ENCODE results near the gene STK36. TPM values are rescaled to one million over a fixed set of nuclear protein-coding genes. Genes with fewer than 3 reads are reported as not detected.

The STK36 gene, protein sequence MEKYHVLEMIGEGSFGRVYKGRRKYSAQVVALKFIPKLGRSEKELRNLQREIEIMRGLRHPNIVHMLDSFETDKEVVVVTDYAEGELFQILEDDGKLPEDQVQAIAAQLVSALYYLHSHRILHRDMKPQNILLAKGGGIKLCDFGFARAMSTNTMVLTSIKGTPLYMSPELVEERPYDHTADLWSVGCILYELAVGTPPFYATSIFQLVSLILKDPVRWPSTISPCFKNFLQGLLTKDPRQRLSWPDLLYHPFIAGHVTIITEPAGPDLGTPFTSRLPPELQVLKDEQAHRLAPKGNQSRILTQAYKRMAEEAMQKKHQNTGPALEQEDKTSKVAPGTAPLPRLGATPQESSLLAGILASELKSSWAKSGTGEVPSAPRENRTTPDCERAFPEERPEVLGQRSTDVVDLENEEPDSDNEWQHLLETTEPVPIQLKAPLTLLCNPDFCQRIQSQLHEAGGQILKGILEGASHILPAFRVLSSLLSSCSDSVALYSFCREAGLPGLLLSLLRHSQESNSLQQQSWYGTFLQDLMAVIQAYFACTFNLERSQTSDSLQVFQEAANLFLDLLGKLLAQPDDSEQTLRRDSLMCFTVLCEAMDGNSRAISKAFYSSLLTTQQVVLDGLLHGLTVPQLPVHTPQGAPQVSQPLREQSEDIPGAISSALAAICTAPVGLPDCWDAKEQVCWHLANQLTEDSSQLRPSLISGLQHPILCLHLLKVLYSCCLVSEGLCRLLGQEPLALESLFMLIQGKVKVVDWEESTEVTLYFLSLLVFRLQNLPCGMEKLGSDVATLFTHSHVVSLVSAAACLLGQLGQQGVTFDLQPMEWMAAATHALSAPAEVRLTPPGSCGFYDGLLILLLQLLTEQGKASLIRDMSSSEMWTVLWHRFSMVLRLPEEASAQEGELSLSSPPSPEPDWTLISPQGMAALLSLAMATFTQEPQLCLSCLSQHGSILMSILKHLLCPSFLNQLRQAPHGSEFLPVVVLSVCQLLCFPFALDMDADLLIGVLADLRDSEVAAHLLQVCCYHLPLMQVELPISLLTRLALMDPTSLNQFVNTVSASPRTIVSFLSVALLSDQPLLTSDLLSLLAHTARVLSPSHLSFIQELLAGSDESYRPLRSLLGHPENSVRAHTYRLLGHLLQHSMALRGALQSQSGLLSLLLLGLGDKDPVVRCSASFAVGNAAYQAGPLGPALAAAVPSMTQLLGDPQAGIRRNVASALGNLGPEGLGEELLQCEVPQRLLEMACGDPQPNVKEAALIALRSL (N-terminal part only)
- 18.8 TPM for total RNA-seq
- 10 to 100 TPM; 21.5 to 32.3 (median 27.1) TPM for polyA plus RNA-seq (ENCODE audit: insufficient read depth in 1 of 8, insufficient read length in 8 of 8, low replicate concordance in 1 of 8)
- long read RNA-seq, donor 1: 0 reads
- long read RNA-seq, donor 2: 0 reads
- long read RNA-seq, donor 3, partial matches to known transcripts: 0 of 1 reads
- long read RNA-seq, donor 3, other reads (novel, unspliced or antisense): 0 of 1 reads
- long read RNA-seq, donor 4: 0 reads
- long read RNA-seq, donor 5, partial matches to known transcripts: 9 of 11 reads
- long read RNA-seq, donor 5, other reads (novel, unspliced or antisense): 0 of 11 reads
- long read RNA-seq, donor 6: 0 reads
- long read RNA-seq, donor 7, partial matches to known transcripts: 5 of 5 reads
- long read RNA-seq, donor 7, other reads (novel, unspliced or antisense): 0 of 5 reads
- long read RNA-seq, donor 8, partial matches to known transcripts: 0 of 1 reads
- long read RNA-seq, donor 8, other reads (novel, unspliced or antisense): 0 of 1 reads
- long read RNA-seq, donor 9: 0 reads
- long read RNA-seq, donor 10, partial matches to known transcripts: 0 of 1 reads
- long read RNA-seq, donor 10, other reads (novel, unspliced or antisense): 0 of 1 reads
- long read RNA-seq, donor 11: 0 reads

DNA sequence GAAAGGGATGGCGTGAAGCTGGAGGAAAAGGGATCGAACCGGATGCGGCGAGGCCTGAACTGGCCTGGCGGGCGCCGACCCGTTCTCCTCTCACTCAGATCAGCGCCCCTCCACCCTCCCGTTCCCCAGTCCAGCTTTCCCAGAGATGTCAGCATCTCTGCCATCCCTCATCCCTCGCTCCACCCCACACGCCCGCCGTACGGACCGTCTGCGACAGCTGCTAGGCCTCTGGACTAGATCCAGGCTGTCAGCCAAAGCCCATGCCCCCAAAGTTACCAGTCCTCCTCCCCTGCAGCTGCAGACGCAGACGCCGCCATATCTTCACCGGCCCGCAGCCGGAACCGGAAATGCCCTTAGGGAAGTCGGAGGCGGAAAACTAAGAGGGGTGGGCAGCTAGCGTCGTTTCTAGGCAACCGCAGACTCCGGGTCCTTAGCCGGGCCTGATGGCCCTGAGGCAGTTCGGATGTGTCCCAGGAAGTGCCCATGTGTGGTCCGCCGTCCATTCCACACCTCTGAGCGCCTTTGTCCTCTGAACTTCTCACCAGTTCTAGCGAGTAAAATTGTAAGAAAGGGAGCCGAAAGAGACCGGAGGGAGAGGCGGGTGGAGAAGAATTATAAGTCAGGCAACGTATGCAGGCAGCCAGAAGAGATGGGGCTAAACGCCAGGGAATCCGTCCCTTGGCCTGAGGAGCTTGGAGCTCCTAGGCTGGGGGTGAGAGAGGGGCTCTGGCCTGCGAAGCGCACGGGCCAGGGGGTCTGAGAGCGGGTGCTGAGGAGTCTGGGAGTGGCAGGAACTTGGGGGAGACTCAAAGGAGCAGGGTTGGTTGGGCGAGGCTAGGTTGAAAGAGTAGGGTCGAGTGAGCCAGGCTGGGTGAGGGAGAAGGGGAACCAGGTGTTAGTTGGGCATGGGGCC lies at the start of gene STK36, which contains the start of gene RNF25:
Gene STK36, plus strand, starts transcription at position 433 of the 913 bp plus-strand sequence. CDS start 744 bp downstream, outside the sequence.
Gene RNF25, minus strand, starts transcription at position 349 of the 913 bp plus-strand sequence. Its CDS starts 32 bp downstream, at position 317.
- Histone ChIP-seq H3K27me3 (ENCODE audit: control insufficient read depth, insufficient read depth, low read length) (no peaks in the 10 kb centered on the region), H3K4me1 (ENCODE audit: control insufficient read depth, insufficient read depth, low read length) (peaks cover 11% of the 10 kb centered on the region), H3K4me3 (ENCODE audit: low read length) (peak within 1 kb of the TSS; percentile 81), H3K36me3 (ENCODE audit: control insufficient read depth, insufficient read depth, low read length) (peaks cover 28% of the 10 kb centered on the region), H3K27ac (ENCODE audit: low read length) (peak within 1 kb of the TSS; percentile 73), H3K9me3 (replicated peaks; ENCODE audit: control insufficient read depth, low read depth, low read length) (no peaks in the 10 kb centered on the region)
- DNase-seq: peak; percentile 96
- WGBS (ENCODE audit: insufficient coverage): under 1% methylated on average over 28 of the region's 49 CpGs

DNA sequence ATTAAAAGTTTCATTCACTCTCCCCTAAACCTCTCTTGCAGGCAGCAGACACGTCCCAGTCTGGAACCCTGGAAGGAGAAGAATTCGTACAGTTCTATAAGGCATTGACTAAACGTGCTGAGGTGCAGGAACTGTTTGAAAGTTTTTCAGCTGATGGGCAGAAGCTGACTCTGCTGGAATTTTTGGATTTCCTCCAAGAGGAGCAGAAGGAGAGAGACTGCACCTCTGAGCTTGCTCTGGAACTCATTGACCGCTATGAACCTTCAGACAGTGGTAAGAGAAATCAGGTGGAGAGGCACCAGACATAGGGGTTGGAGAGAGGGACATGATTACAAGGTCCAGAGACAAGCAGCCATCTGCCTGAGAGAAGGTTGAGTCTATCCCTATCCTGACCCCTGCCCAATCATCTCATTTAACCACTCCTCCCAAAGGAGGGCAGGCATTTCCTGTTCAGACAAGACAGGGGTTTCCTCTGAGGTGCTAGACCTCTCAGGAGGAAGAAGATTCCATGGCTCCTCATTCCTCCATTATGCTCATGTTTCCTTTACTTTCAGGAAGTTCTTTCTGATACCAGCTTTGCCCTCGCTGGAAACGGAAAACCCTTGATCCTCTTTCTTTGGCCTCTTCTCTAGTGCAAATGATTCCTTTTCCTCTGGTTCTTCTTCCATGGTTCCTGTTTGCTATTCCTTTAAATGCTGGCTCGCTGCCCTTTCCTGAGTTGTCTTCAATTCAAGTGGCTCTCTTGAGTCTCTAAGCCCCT lies 49.1 kb upstream of the STK36 start:
- H3K36me3 ChIP-seq (ENCODE audit: control insufficient read depth, insufficient read depth, low read length): peaks cover 19% of the 10 kb centered on the region
- no peak overlapping the region for H3K4me3 ChIP-seq (ENCODE audit: low read length)
- no peaks in the 10 kb centered on the region for H3K9me3 ChIP-seq (replicated peaks; ENCODE audit: control insufficient read depth, low read depth, low read length)
- no peak overlapping the region for H3K27ac ChIP-seq (ENCODE audit: low read length)
- H3K4me1 ChIP-seq (ENCODE audit: control insufficient read depth, insufficient read depth, low read length): peaks cover 11% of the 10 kb centered on the region
- no peaks in the 10 kb centered on the region for H3K27me3 ChIP-seq (ENCODE audit: control insufficient read depth, insufficient read depth, low read length)
- 45% methylated on average over 2 of the region's 7 CpGs for WGBS (ENCODE audit: insufficient coverage)
- peak; percentile 38 for DNase-seq

DNA sequence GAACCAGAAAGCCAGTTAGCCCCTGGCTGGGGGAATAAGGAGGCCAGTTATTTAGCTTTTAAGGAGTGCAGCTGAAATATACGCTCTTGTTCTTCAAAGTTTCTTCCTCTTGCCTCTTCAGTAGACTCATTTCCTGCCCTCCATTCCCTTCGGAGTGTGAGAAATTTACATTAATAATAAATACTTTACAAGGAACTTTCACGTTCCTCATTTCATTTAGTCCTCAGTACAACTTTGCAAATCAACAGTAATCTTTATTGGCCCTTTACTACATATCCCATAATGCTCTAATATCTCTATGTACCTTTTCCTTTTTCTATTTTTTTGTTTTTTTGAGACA lies 48.5 kb upstream of the STK36 start:
- no peaks in the 10 kb centered on the region for H3K27me3 ChIP-seq (ENCODE audit: control insufficient read depth, insufficient read depth, low read length)
- WGBS (ENCODE audit: insufficient coverage): no CpG with 5 or more reads among the region's 3 CpGs
- no peak overlapping the region for H3K27ac ChIP-seq (ENCODE audit: low read length)
- no peaks in the 10 kb centered on the region for H3K9me3 ChIP-seq (replicated peaks; ENCODE audit: control insufficient read depth, low read depth, low read length)
- peaks cover 19% of the 10 kb centered on the region for H3K36me3 ChIP-seq (ENCODE audit: control insufficient read depth, insufficient read depth, low read length)
- peaks cover 8% of the 10 kb centered on the region for H3K4me1 ChIP-seq (ENCODE audit: control insufficient read depth, insufficient read depth, low read length)
- no peak overlapping the region for H3K4me3 ChIP-seq (ENCODE audit: low read length)
- DNase-seq: no peak

DNA sequence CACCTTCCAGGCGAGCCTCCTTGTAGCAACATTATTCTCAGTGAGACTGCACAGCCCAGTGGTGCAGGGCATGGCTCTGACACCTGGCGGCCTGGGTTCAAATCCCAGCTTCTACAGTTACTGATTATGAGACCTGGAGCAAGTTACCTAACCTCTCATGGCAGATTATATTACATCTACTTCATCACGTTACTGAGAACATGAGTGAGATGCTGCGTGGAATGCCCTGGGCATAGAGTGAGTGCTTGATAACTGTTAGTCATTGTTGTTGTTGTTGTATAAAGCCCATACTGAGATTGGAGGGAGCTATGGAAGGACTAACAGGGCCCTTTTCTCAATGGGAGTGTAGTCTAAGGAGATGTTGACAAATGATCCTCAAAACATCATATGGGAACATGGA lies 45.5 kb upstream of the STK36 start:
- no peak overlapping the region for H3K4me3 ChIP-seq (ENCODE audit: low read length)
- 83% methylated on average over 2 of the region's 4 CpGs for WGBS (ENCODE audit: insufficient coverage)
- DNase-seq: no peak
- no peaks in the 10 kb centered on the region for H3K9me3 ChIP-seq (replicated peaks; ENCODE audit: control insufficient read depth, low read depth, low read length)
- H3K4me1 ChIP-seq (ENCODE audit: control insufficient read depth, insufficient read depth, low read length): peaks cover 8% of the 10 kb centered on the region
- peaks cover 25% of the 10 kb centered on the region for H3K36me3 ChIP-seq (ENCODE audit: control insufficient read depth, insufficient read depth, low read length)
- H3K27me3 ChIP-seq (ENCODE audit: control insufficient read depth, insufficient read depth, low read length): no peaks in the 10 kb centered on the region
- no peak overlapping the region for H3K27ac ChIP-seq (ENCODE audit: low read length)

DNA sequence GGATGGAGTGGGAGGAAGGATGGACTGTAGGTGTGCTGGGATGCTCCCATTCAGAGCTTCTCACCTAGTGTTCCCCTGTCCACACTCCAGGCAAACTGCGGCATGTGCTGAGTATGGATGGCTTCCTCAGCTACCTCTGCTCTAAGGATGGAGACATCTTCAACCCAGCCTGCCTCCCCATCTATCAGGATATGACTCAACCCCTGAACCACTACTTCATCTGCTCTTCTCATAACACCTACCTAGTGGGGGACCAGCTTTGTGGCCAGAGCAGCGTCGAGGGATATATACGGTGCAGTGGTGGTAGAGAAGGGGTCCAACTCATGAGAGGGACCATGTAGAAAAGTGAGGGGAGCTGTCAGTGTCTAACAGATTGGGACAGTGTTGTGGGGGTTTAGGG lies 43.9 kb upstream of the STK36 start:
- no peak overlapping the region for H3K27ac ChIP-seq (ENCODE audit: low read length)
- no peak overlapping the region for H3K4me3 ChIP-seq (ENCODE audit: low read length)
- 90% methylated on average over 3 of the region's 4 CpGs for WGBS (ENCODE audit: insufficient coverage)
- H3K4me1 ChIP-seq (ENCODE audit: control insufficient read depth, insufficient read depth, low read length): peaks cover 3% of the 10 kb centered on the region
- H3K27me3 ChIP-seq (ENCODE audit: control insufficient read depth, insufficient read depth, low read length): no peaks in the 10 kb centered on the region
- H3K9me3 ChIP-seq (replicated peaks; ENCODE audit: control insufficient read depth, low read depth, low read length): no peaks in the 10 kb centered on the region
- no peak for DNase-seq
- peaks cover 26% of the 10 kb centered on the region for H3K36me3 ChIP-seq (ENCODE audit: control insufficient read depth, insufficient read depth, low read length)

DNA sequence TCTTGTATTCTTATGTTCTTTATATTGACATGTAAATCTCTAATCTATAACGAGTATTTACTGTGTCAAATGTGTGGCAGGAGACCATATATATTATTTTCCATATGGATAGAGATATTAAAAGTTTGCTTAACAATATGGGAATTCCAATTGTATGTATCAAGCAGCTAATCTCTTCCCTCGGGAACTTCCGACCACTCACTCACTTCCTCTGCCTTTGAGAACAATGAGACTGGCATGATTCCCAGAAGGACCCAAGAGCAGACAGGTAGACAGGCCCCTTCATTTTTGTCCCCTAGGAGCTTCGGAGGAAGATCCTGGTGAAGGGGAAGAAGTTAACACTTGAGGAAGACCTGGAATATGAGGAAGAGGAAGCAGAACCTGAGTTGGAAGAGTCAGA lies 40.0 kb upstream of the STK36 start:
- DNase-seq: peak; percentile 29
- H3K27ac ChIP-seq (ENCODE audit: low read length): no peak overlapping the region
- WGBS (ENCODE audit: insufficient coverage): 44% methylated on average over 1 of the region's 4 CpGs
- H3K4me3 ChIP-seq (ENCODE audit: low read length): no peak overlapping the region
- no peaks in the 10 kb centered on the region for H3K27me3 ChIP-seq (ENCODE audit: control insufficient read depth, insufficient read depth, low read length)
- no peaks in the 10 kb centered on the region for H3K4me1 ChIP-seq (ENCODE audit: control insufficient read depth, insufficient read depth, low read length)
- no peaks in the 10 kb centered on the region for H3K9me3 ChIP-seq (replicated peaks; ENCODE audit: control insufficient read depth, low read depth, low read length)
- H3K36me3 ChIP-seq (ENCODE audit: control insufficient read depth, insufficient read depth, low read length): peaks cover 52% of the 10 kb centered on the region

DNA sequence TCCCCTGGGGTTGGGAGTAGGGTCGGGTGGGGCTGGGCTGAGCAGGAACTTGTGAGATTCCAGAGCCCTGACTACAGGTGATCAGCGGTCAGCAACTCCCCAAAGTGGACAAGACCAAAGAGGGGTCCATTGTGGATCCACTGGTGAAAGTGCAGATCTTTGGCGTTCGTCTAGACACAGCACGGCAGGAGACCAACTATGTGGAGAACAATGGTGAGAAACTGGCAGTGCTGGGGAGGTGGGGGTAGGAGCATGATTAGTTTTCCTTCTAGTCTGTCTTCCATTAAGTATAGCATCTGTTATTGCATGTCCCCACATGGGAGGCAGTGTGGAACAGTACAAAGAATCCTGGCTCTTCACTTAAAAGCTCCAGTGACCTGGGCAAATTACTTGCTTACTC lies 36.2 kb upstream of the STK36 start:
- no peak overlapping the region for H3K27ac ChIP-seq (ENCODE audit: low read length)
- H3K27me3 ChIP-seq (ENCODE audit: control insufficient read depth, insufficient read depth, low read length): no peaks in the 10 kb centered on the region
- H3K4me1 ChIP-seq (ENCODE audit: control insufficient read depth, insufficient read depth, low read length): no peaks in the 10 kb centered on the region
- no peak overlapping the region for H3K4me3 ChIP-seq (ENCODE audit: low read length)
- no peaks in the 10 kb centered on the region for H3K9me3 ChIP-seq (replicated peaks; ENCODE audit: control insufficient read depth, low read depth, low read length)
- WGBS (ENCODE audit: insufficient coverage): 100% methylated on average over 1 of the region's 5 CpGs
- no peak for DNase-seq
- peaks cover 77% of the 10 kb centered on the region for H3K36me3 ChIP-seq (ENCODE audit: control insufficient read depth, insufficient read depth, low read length)

DNA sequence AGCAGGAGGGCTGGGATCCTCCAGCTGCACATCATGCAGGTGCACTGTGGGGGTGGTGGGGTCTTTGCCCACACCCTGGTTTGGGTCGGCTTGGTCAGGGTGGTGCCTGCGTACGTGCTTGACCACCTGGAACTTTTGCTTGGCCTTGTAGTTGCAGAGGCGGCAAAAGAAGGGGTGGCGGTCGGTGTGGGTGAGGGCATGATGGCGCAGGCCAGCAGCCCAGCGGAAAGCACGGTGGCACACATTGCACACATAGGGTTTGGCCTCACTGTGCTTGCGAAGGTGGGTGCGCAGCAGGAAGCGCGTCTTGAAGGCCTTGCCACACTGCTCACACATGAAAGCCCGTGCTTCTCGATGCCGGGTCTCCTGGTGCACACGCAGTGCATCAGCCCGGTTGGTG lies 33.5 kb upstream of the STK36 start:
- Histone ChIP-seq H3K4me3 (ENCODE audit: low read length) (no peak overlapping the region), H3K27me3 (ENCODE audit: control insufficient read depth, insufficient read depth, low read length) (no peaks in the 10 kb centered on the region), H3K9me3 (replicated peaks; ENCODE audit: control insufficient read depth, low read depth, low read length) (no peaks in the 10 kb centered on the region), H3K4me1 (ENCODE audit: control insufficient read depth, insufficient read depth, low read length) (no peaks in the 10 kb centered on the region), H3K36me3 (ENCODE audit: control insufficient read depth, insufficient read depth, low read length) (peaks cover 85% of the 10 kb centered on the region), H3K27ac (ENCODE audit: low read length) (no peak overlapping the region)
- no peak for DNase-seq
- WGBS (ENCODE audit: insufficient coverage): 95% methylated on average over 17 of the region's 18 CpGs

Data from muscle of leg (tissue), 16 donors.